Neural crest cell (in vitro differentiated cells): ENCODE data around the gene CFAP97D2. TPM values are rescaled to one million over a fixed set of nuclear protein-coding genes. Genes with fewer than 3 reads are reported as not detected.
"Not testable (repeated sequence)": the region's sequence is repeated elsewhere in the genome, so short reads cannot be mapped to it uniquely, and the experiment has no call there.

Experiments used
- DNase-seq: peaks from one replicate; pipeline ENCODE4 v3.0.0; 2021; ENCODE audit warnings: low read depth, mixed read lengths, low spot score
- H3K27ac Mint-ChIP-seq: one replicate; pipeline ENCODE4 v1.8.0; 2021; ENCODE audit warnings: mild to moderate bottlenecking, mixed read lengths; ENCODE audit not compliant: unreplicated experiment
- H3K27me3 Mint-ChIP-seq: 2 replicates; pipeline ENCODE4 v1.8.0; 2021; ENCODE audit warnings: low read depth, mild to moderate bottlenecking, mixed read lengths
- H3K36me3 Mint-ChIP-seq: 2 replicates; pipeline ENCODE4 v1.8.0; 2021; ENCODE audit warnings: low read depth, mild to moderate bottlenecking, mixed read lengths
- H3K4me1 Mint-ChIP-seq: 2 replicates; pipeline ENCODE4 v1.8.0; 2021; ENCODE audit warnings: mixed read lengths
- H3K4me3 Mint-ChIP-seq: one replicate; pipeline ENCODE4 v1.8.0; 2021; ENCODE audit warnings: mild to moderate bottlenecking, mixed read lengths
- H3K9me3 Mint-ChIP-seq: 2 replicates; pipeline ENCODE4 v1.8.0; 2021; ENCODE audit warnings: mixed read lengths
- total RNA-seq: library from RNA; stranded (reverse); gene quantifications from 2 replicates; pipeline ENCODE4 v1.2.1, GENCODE V29; 2021
- TF ChIP-seq, protein P1 (sequence below): fragments of 200-600 bp; sonication (generic); conservative IDR thresholded peaks from 2 replicates; pipeline ENCODE4 v1.5.0; 2021; ENCODE audit warnings: antibody characterized with exemption, mild to moderate bottlenecking

CFAP97D2 gene
- total RNA-seq, 1 donor from 2014 or later: not detected

DNA sequence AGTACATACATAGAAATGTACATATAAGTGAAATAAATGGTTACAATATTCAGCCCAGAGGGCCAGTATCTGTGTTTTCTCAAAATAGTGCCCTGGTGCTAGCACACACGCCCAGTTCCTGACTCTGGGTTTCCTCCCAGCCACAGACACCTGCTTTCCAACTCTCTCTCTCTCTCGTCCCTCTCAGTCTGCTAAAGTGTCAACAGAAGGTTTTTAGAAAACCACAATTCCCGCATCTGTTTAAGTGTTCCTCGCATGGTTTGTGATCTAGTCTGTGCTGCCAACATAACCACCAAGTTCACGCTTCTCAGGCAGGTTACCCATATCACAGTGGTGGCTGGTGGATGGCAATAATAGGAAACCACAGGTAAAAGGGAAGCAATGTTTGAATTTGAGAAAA is 84.5 kb downstream of the CFAP97D2 start:
- TF ChIP-seq, protein P1, sequence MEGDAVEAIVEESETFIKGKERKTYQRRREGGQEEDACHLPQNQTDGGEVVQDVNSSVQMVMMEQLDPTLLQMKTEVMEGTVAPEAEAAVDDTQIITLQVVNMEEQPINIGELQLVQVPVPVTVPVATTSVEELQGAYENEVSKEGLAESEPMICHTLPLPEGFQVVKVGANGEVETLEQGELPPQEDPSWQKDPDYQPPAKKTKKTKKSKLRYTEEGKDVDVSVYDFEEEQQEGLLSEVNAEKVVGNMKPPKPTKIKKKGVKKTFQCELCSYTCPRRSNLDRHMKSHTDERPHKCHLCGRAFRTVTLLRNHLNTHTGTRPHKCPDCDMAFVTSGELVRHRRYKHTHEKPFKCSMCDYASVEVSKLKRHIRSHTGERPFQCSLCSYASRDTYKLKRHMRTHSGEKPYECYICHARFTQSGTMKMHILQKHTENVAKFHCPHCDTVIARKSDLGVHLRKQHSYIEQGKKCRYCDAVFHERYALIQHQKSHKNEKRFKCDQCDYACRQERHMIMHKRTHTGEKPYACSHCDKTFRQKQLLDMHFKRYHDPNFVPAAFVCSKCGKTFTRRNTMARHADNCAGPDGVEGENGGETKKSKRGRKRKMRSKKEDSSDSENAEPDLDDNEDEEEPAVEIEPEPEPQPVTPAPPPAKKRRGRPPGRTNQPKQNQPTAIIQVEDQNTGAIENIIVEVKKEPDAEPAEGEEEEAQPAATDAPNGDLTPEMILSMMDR: no peak
- Mint-ChIP-seq H3K4me1 (no peaks in the 10 kb centered on the region), H3K27me3 (no peaks in the 10 kb centered on the region), H3K36me3 (peaks cover 15% of the 10 kb centered on the region), H3K4me3 (no peak overlapping the region), H3K27ac (no peak overlapping the region), H3K9me3 (no peaks in the 10 kb centered on the region)
- no peak for DNase-seq

DNA sequence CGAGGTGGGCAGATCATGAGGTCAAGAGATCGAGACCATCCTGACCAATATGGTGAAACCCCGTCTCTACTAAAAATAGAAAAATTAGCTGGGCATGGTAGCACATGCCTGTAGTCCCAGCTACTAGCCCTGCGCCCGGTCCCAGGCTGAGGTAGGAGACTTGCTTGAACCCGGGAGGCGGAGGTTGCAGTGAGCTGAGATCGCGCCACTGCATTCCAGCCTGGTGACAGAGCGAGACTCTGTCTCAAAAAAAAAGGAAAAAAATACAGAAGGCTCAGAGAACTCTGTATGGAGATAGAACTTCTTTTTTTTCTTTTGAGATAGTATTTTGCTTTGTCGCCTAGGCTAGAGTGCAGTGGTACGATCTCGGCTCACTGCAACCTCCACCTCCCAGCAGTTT is 85.3 kb downstream of the CFAP97D2 start:
- not testable (repeated sequence) for DNase-seq, H3K4me3 Mint-ChIP-seq, H3K9me3 Mint-ChIP-seq, H3K27me3 Mint-ChIP-seq, H3K27ac Mint-ChIP-seq, H3K4me1 Mint-ChIP-seq
- peaks cover 20% of the 10 kb centered on the region for H3K36me3 Mint-ChIP-seq

DNA sequence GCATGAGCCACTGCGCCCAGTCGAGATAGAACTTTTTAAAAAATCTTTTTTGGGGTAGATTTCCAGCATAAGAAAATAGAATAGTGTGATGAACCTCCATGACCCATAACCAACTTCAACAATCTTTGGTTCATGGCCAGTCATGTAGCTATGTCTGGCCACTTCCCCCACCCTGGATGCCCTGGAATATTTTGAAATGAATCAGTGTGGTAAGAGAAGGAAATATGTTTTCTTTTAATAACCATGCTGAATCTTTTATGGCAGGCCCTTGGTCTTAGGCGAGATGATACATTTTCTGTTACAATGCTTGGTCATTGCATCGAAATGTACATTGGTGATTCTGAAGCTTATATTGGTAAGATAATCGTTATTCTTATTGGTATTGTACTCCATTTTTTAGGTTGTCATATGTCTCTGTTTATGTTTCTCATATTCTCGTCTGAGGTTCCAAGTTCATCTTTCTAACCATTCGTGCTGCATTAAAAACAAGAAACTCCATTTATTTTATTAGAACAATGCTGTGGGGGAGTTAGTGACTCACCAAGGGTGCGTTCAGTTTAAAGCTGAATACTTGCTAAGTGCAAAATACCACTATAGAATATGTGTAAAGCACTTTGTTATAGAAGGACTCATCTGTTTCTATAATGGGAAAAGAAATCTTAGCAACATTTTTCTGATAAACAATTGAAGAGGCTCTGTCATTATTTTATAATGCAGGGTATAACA is 86.0 kb downstream of the CFAP97D2 start:
- no peak for DNase-seq
- TF ChIP-seq, protein P1: no peak
- Mint-ChIP-seq H3K4me3 (no peak overlapping the region), H3K27me3 (no peaks in the 10 kb centered on the region), H3K4me1 (no peaks in the 10 kb centered on the region), H3K36me3 (peaks cover 20% of the 10 kb centered on the region), H3K27ac (no peak overlapping the region), H3K9me3 (no peaks in the 10 kb centered on the region)

DNA sequence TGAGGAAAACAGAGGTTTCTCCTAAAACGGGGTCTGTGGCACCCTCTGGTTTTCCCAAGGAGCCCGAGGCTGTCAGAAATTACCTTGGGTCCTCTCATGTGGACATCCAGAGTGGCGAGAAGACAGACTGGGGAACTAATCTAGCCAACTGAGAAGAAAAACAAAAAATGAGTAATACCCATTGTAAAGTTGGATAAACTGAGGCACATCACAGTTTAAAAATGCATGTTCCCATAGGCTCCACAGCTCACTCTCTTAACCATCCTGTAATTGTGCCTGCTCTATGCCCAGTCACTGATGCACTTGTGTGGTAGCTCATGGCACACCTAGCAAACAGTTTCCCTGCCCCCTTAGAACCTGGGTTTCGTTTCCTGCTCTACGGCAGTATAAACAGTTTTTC is 87.2 kb downstream of the CFAP97D2 start:
- Mint-ChIP-seq H3K4me3 (no peak overlapping the region), H3K27me3 (no peaks in the 10 kb centered on the region)

DNA sequence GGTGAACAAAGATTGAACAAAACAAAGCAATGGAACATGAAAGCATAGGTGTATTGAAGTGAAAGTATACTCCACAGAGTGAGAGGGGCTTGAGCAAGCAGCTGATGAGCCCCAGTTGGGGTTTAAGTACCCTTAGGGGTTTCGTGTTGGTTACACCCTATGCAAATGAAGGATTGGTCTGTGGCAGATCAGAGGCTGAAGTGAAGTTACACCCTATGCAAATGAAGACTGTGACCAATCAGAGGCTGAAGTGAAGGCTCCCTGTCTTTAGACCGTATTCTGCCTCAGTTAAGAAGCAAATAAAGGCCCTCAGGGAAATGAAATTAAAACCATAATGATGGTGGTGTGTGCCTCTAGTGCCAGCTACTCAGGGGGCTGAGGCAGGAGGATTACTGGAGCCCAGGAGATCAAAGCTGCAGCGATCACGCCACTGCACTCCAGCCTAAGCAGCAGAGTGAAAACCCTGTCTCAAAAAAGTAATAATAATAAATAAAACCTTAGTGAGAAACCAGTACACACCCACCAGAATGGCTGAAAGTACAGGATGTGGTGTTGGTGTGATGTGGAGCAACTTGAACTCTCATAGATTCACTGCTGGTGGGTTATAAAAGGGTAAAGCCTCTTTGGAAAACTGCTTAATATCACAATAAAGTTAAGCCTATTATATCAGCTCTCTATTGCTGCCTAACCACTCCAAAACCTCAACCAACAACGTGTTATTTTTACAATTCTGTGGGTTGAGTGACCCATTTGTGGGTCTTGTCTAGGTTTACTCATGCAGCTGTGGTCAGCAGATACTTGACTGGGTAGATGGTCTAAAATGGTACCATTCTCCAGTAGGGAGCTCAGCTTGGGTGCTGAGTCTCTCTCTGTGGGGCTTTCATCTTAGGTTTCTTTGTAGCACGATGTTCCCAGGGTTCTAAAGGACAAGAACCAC is 89.6 kb downstream of the CFAP97D2 start:
- no peak overlapping the region for H3K27ac Mint-ChIP-seq
- no peak overlapping the region for H3K4me3 Mint-ChIP-seq
- no peak for DNase-seq
- TF ChIP-seq, protein P1: no peak
- peaks cover 37% of the 10 kb centered on the region for H3K36me3 Mint-ChIP-seq
- H3K4me1 Mint-ChIP-seq: no peaks in the 10 kb centered on the region
- H3K9me3 Mint-ChIP-seq: no peaks in the 10 kb centered on the region
- no peaks in the 10 kb centered on the region for H3K27me3 Mint-ChIP-seq

More for the DNA sequence above, 87.2 kb downstream of the CFAP97D2 start:
- no peaks in the 10 kb centered on the region for H3K4me1 Mint-ChIP-seq
- H3K36me3 Mint-ChIP-seq: peaks cover 26% of the 10 kb centered on the region
- no peaks in the 10 kb centered on the region for H3K9me3 Mint-ChIP-seq
- TF ChIP-seq, protein P1: no peak
- no peak overlapping the region for H3K27ac Mint-ChIP-seq
- no peak for DNase-seq
